ENCODE results near the gene TRIM15.

- TF ChIP-seq NR2C2 (CRISPR knock-in tag; IDR thresholded peaks at IDR 0.05) (no peak), PREB (CRISPR knock-in tag; IDR thresholded peaks at IDR 0.05; ENCODE audit: borderline replicate concordance) (no peak), TCF7 (CRISPR knock-in tag; IDR thresholded peaks at IDR 0.05; ENCODE audit: low read depth) (no peak)
- TF ChIP-seq, protein P1, sequence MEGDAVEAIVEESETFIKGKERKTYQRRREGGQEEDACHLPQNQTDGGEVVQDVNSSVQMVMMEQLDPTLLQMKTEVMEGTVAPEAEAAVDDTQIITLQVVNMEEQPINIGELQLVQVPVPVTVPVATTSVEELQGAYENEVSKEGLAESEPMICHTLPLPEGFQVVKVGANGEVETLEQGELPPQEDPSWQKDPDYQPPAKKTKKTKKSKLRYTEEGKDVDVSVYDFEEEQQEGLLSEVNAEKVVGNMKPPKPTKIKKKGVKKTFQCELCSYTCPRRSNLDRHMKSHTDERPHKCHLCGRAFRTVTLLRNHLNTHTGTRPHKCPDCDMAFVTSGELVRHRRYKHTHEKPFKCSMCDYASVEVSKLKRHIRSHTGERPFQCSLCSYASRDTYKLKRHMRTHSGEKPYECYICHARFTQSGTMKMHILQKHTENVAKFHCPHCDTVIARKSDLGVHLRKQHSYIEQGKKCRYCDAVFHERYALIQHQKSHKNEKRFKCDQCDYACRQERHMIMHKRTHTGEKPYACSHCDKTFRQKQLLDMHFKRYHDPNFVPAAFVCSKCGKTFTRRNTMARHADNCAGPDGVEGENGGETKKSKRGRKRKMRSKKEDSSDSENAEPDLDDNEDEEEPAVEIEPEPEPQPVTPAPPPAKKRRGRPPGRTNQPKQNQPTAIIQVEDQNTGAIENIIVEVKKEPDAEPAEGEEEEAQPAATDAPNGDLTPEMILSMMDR (IDR thresholded peaks at IDR 0.05) = no peak
Measured at GRCh38 chr6:30180145-30180544, 16.8 kb downstream of the TRIM15 start.
